HG02884 (cell line): ENCODE results near the gene DUS3L.
"Not testable (repeated sequence)": the region's sequence is repeated elsewhere in the genome, so short reads cannot be mapped to it uniquely, and the experiment has no call there.

Experiments
- ATAC-seq: cut with Tn5 transposase; IDR thresholded peaks from one replicate; pipeline ENCODE4 v1.9.1; 2021; ENCODE audit warnings: mild to moderate bottlenecking, moderate library complexity; ENCODE audit not compliant: unreplicated experiment

DUS3L gene

GRCh38 chr19:5800361-5801270 lies 9.7 kb upstream of the DUS3L start:
- ATAC-seq: no peak

GRCh38 chr19:5799247-5800241 lies 8.6 kb upstream of the DUS3L start:
- ATAC-seq: no peak

GRCh38 chr19:5798244-5798643 lies 7.3 kb upstream of the DUS3L start:
- no peak for ATAC-seq

GRCh38 chr19:5795382-5795919 lies 4.5 kb upstream of the DUS3L start:
- no peak for ATAC-seq

GRCh38 chr19:5793188-5793587 lies 2.2 kb upstream of the DUS3L start:
- ATAC-seq: no peak

- no peak for ATAC-seq
Measured at GRCh38 chr19:5792224-5792623, 1.3 kb upstream of the DUS3L start.

GRCh38 chr19:5789886-5790558 lies 941 bp downstream of the DUS3L start:
- ATAC-seq: no peak

- ATAC-seq: no peak
Measured at GRCh38 chr19:5789351-5789761, 1.6 kb downstream of the DUS3L start.

GRCh38 chr19:5788422-5788821 lies 2.5 kb downstream of the DUS3L start:
- ATAC-seq: no peak

GRCh38 chr19:5787409-5788182 lies 3.4 kb downstream of the DUS3L start:
- ATAC-seq: no peak

- no peak for ATAC-seq
Measured at GRCh38 chr19:5786593-5787408, 4.2 kb downstream of the DUS3L start.

- ATAC-seq: no peak
Measured at GRCh38 chr19:5785423-5785822, 5.5 kb downstream of the DUS3L start.

GRCh38 chr19:5784581-5785147 lies 6.3 kb downstream of the DUS3L start, which contains the start of gene PRR22:
PRR22 (minus strand) TSS chr19:5784746; CDS start chr19:5784660, 86 bp downstream.
- no peak for ATAC-seq

- ATAC-seq: no peak
Measured at GRCh38 chr19:5782945-5783919, 7.7 kb downstream of the DUS3L start.

GRCh38 chr19:5782322-5782721 lies 8.6 kb downstream of the DUS3L start:
- no peak for ATAC-seq

GRCh38 chr19:5780916-5781315 lies 10.0 kb downstream of the DUS3L start:
- ATAC-seq: not testable (repeated sequence)

GRCh38 chr19:5778402-5778801 lies 12.6 kb downstream of the DUS3L start:
- no peak for ATAC-seq
